ENCODE data around the gene ZNF664. TPM values are rescaled to one million over a fixed set of nuclear protein-coding genes. Genes with fewer than 3 reads are reported as not detected.

Gene ZNF664
- polyA plus RNA-seq, 1 donor from 2014 or later, result 146 TPM

- no peak overlapping the region for H3K27ac ChIP-seq (ENCODE audit: low read length)
- no peaks in the 10 kb centered on the region for H3F3A ChIP-seq (ENCODE audit: insufficient read depth, low read length, poor library complexity, severe bottlenecking)
- H4K20me1 ChIP-seq (ENCODE audit: insufficient read depth), result no peaks in the 10 kb centered on the region
- H3K27me3 ChIP-seq (ENCODE audit: insufficient read depth, low read depth, low read length), result no peaks in the 10 kb centered on the region
- H2AFZ ChIP-seq (ENCODE audit: low read depth, low read length), result no peak overlapping the region
- no peaks in the 10 kb centered on the region for H3K9me2 ChIP-seq (ENCODE audit: insufficient read depth, low read length)
- H3K9me3 ChIP-seq (ENCODE audit: low read length), result no peaks in the 10 kb centered on the region
- H3K79me2 ChIP-seq (replicated peaks; ENCODE audit: insufficient read depth, low read length), result no peaks in the 10 kb centered on the region
- H3K9ac ChIP-seq (ENCODE audit: low read length), result no peak overlapping the region
- peaks cover 5% of the 10 kb centered on the region for H3K36me3 ChIP-seq (ENCODE audit: insufficient read depth, low read length)
- H3K4me3 ChIP-seq (ENCODE audit: low read length), result no peak overlapping the region
- no peak overlapping the region for H3K4me2 ChIP-seq (ENCODE audit: low read length)
- TF ChIP-seq MXI1 (conservative IDR thresholded peaks at IDR 0.05; ENCODE audit: poor library complexity, severe bottlenecking), result no peak
Measured at GRCh38 chr12:123934016-123934620, 38.9 kb upstream of the ZNF664 start.

DNA sequence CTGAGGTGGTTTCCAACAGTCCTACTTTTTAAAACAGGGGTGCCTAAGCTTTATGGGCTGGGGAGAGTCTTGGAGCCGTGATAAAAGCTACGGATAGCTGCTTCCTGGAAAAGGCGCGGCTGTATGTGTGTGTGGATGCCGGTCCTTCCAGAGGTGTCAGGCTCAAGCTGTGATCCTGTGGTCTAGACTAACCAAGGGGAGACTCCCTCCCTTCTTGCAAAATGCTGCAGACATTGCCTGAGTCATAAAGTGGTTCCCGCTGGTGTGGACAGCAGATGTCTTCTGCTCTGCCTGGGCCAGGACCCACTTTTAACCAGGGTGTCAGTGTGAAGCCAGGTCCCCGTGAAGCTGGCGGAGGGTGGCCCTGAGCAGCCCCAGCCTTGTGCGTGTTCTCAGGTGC is 38.2 kb upstream of the ZNF664 start:
- no peaks in the 10 kb centered on the region for H3F3A ChIP-seq (ENCODE audit: insufficient read depth, low read length, poor library complexity, severe bottlenecking)
- H3K36me3 ChIP-seq (ENCODE audit: insufficient read depth, low read length), result peaks cover 5% of the 10 kb centered on the region
- H3K9me2 ChIP-seq (ENCODE audit: insufficient read depth, low read length), result no peaks in the 10 kb centered on the region
- no peak overlapping the region for H3K27ac ChIP-seq (ENCODE audit: low read length)
- H3K4me3 ChIP-seq (ENCODE audit: low read length), result no peak overlapping the region
- no peaks in the 10 kb centered on the region for H3K79me2 ChIP-seq (replicated peaks; ENCODE audit: insufficient read depth, low read length)
- no peak overlapping the region for H2AFZ ChIP-seq (ENCODE audit: low read depth, low read length)
- no peaks in the 10 kb centered on the region for H4K20me1 ChIP-seq (ENCODE audit: insufficient read depth)
- H3K27me3 ChIP-seq (ENCODE audit: insufficient read depth, low read depth, low read length), result no peaks in the 10 kb centered on the region
- H3K9me3 ChIP-seq (ENCODE audit: low read length), result no peaks in the 10 kb centered on the region
- H3K4me2 ChIP-seq (ENCODE audit: low read length), result no peak overlapping the region
- H3K9ac ChIP-seq (ENCODE audit: low read length), result no peak overlapping the region
- TF ChIP-seq EP300 (conservative IDR thresholded peaks at IDR 0.05; ENCODE audit: poor library complexity, severe bottlenecking) (no peak), CTCF (IDR thresholded peaks at IDR 0.05; ENCODE audit: poor library complexity, severe bottlenecking) (no peak), RAD21 (conservative IDR thresholded peaks at IDR 0.05) (no peak), TAF1 (IDR thresholded peaks at IDR 0.05; ENCODE audit: low read depth) (no peak), REST (IDR thresholded peaks at IDR 0.05; ENCODE audit: borderline replicate concordance) (no peak), EZH2 (IDR thresholded peaks at IDR 0.05; ENCODE audit: borderline replicate concordance, insufficient read depth, low read length, poor library complexity, severe bottlenecking) (no peak), POLR2AphosphoS5 (IDR thresholded peaks at IDR 0.05) (no peak), MXI1 (conservative IDR thresholded peaks at IDR 0.05; ENCODE audit: poor library complexity, severe bottlenecking) (no peak), SMC3 (conservative IDR thresholded peaks at IDR 0.05; ENCODE audit: poor library complexity) (no peak)
